AG09319 (cell line): ENCODE data around the gene GATA1.

Experiments used
- DNase-seq: peaks from one replicate; pipeline ENCODE4 v3.0.0-alpha.2; 2010; ENCODE audit warnings: low read depth; ENCODE audit errors: extremely low read depth
- CTCF ChIP-seq: IDR thresholded peaks from 2 replicates; pipeline ENCODE4 v1.5.1; 2011; ENCODE audit warnings: low read depth, mild to moderate bottlenecking, inconsistent platforms, low read length, moderate library complexity

The GATA1 gene

GRCh38 chrX:48770296-48770695 lies 16.1 kb upstream of the GATA1 start:
- no peak for TF ChIP-seq CTCF
- DNase-seq = no peak

GRCh38 chrX:48772602-48773001 lies 13.8 kb upstream of the GATA1 start:
- TF ChIP-seq CTCF = no peak
- DNase-seq = no peak

GRCh38 chrX:48776818-48777439 lies 9.5 kb upstream of the GATA1 start:
- no peak for TF ChIP-seq CTCF
- DNase-seq = no peak

GRCh38 chrX:48779399-48779798 lies 7.0 kb upstream of the GATA1 start:
- DNase-seq = no peak
- TF ChIP-seq CTCF = no peak

- DNase-seq = no peak
- no peak for TF ChIP-seq CTCF
These were observed 4.7 kb upstream of the GATA1 start for GRCh38 chrX:48781705-48782104.

- DNase-seq = no peak
- no peak for TF ChIP-seq CTCF
These were observed 4.2 kb upstream of the GATA1 start for GRCh38 chrX:48782216-48782615.

- TF ChIP-seq CTCF = no peak
- no peak for DNase-seq
These were observed 3.6 kb upstream of the GATA1 start for GRCh38 chrX:48782795-48783194.
